Liver (tissue), 3 donors: Measurements from ENCODE around the gene TANGO2.

Experiments used
- CTCF ChIP-seq: fragments of 150-350 bp; IDR thresholded peaks from 2 replicates; pipeline ENCODE4 v1.5.1; 2017; ENCODE audit warnings: improper control_type of control experiment, low read depth, low read length; ENCODE audit not compliant: missing input control
- NR2F2 ChIP-seq: IDR thresholded peaks from 2 replicates; pipeline ENCODE4 v1.6.1; 2016; ENCODE audit warnings: antibody characterized with exemption
- RAD21 ChIP-seq, 2 donors: IDR thresholded peaks; 2 replicates each; pipeline ENCODE4 v1.6.1; 2016; ENCODE audit warnings: antibody characterized with exemption in 2 of 2, mild to moderate bottlenecking in 2 of 2
- SP1 ChIP-seq: IDR thresholded peaks from 2 replicates; pipeline ENCODE4 v1.6.1; 2018; ENCODE audit warnings: antibody characterized with exemption, mild to moderate bottlenecking
- donor health status: healthy.
- donor health status: healthy.

GRCh38 chr22:20068640-20069039, 47.7 kb downstream of the TANGO2 start:
- TF ChIP-seq SP1, result no peak
- no peak for TF ChIP-seq RAD21 (IDR thresholded peaks at IDR 0.05)
- no peak for TF ChIP-seq CTCF
- TF ChIP-seq NR2F2, result no peak
